PC-3 (cell line): ENCODE data around the gene KSR1. TPM values are rescaled to one million over a fixed set of nuclear protein-coding genes. Genes with fewer than 3 reads are reported as not detected.
A peak's percentile ranks its signal among the peaks of the same experiment; 100 is the strongest.

ENCODE experiments used
- ATAC-seq: fragments of 200-7000 bp; cut with Tn5 transposase; 2 replicates; pipeline ENCODE4 v1.9.1; 2020; ENCODE audit warnings: mild to moderate bottlenecking, moderate library complexity
- BruUV-seq: library from RNA; stranded (reverse); fragments of 400-500 nt; replicated peaks from 2 replicates; lab custom pipeline; 2021; lab: Mats Ljungman, UMichigan
- CTCF ChIA-PET: fragments of 300-600 bp; sonication (Branson Sonifier 250); formaldehyde crosslinking; loops from one replicate; lab custom pipeline; 2022; ENCODE audit warnings: antibody characterized with exemption; lab: Charles Lee
- POLR2A ChIA-PET: fragments of 300-600 bp; sonication (Branson Sonifier 250); formaldehyde crosslinking; loops from one replicate; lab custom pipeline; 2022; ENCODE audit warnings: antibody characterized with exemption; ENCODE audit not compliant: unreplicated experiment; lab: Charles Lee
- DNase-seq: peaks from one replicate; pipeline ENCODE4 v3.0.0-alpha.2; 2015
- H2AFZ ChIP-seq: fragments of 300-600 bp; sonication (generic); 2 replicates; pipeline ENCODE4 v1.6.0; 2016; ENCODE audit warnings: antibody characterized with exemption, low read length
- H3F3A ChIP-seq: fragments of 300-600 bp; sonication (generic); one replicate; pipeline ENCODE4 v1.6.0; 2017; ENCODE audit warnings: antibody characterized with exemption, low read length, control low read depth, mild to moderate bottlenecking; ENCODE audit not compliant: unreplicated experiment
- H3K27ac ChIP-seq: fragments of 300-600 bp; sonication (generic); 2 replicates; pipeline ENCODE4 v1.5.1; 2016; ENCODE audit warnings: mild to moderate bottlenecking, low read length
- H3K27me3 ChIP-seq: fragments of 300-600 bp; sonication (generic); 2 replicates; pipeline ENCODE4 v1.6.1; 2016; ENCODE audit warnings: low read length, mixed read lengths
- H3K36me3 ChIP-seq: fragments of 300-600 bp; sonication (generic); 2 replicates; pipeline ENCODE4 v1.6.1; 2016; ENCODE audit warnings: low read depth, mixed run types, low read length, mixed read lengths
- H3K4me1 ChIP-seq: fragments of 300-600 bp; sonication (generic); 2 replicates; pipeline ENCODE4 v1.5.1; 2016; ENCODE audit warnings: low read length; ENCODE audit not compliant: insufficient read depth
- H3K4me2 ChIP-seq: fragments of 300-600 bp; sonication (generic); 2 replicates; pipeline ENCODE4 v1.6.0; 2016; ENCODE audit warnings: low read length
- H3K4me3 ChIP-seq: fragments of 300-600 bp; sonication (generic); 2 replicates; pipeline ENCODE4 v1.5.1; 2016; ENCODE audit warnings: mild to moderate bottlenecking, low read length, mixed read lengths
- H3K79me2 ChIP-seq: fragments of 300-600 bp; sonication (generic); 2 replicates; pipeline ENCODE4 v1.6.1; 2017; ENCODE audit warnings: low read length, mixed read lengths
- H3K9ac ChIP-seq: fragments of 300-600 bp; sonication (generic); 2 replicates; pipeline ENCODE4 v1.6.0; 2016; ENCODE audit warnings: mild to moderate bottlenecking, low read length
- H3K9me2 ChIP-seq: fragments of 300-600 bp; sonication (generic); replicated peaks from 2 replicates; pipeline ENCODE4 v1.6.1; 2016; ENCODE audit warnings: mixed run types, low read length, mixed read lengths
- H3K9me3 ChIP-seq: fragments of 300-600 bp; sonication (generic); 2 replicates; pipeline ENCODE4 v1.6.1; 2016; ENCODE audit warnings: low read length, mixed read lengths
- H4K20me1 ChIP-seq: fragments of 300-600 bp; sonication (generic); 2 replicates; pipeline ENCODE4 v1.6.1; 2016; ENCODE audit warnings: low read length, mixed read lengths
- EZH2 ChIP-seq: fragments of 300-600 bp; sonication (generic); IDR thresholded peaks from one replicate; pipeline ENCODE4 v1.6.1; 2017; ENCODE audit warnings: antibody characterized with exemption, mild to moderate bottlenecking, low read length; ENCODE audit not compliant: unreplicated experiment
- EZH2phosphoT487 ChIP-seq: fragments of 300-600 bp; sonication (generic); IDR thresholded peaks from 2 replicates; pipeline ENCODE4 v1.6.1; 2018; ENCODE audit warnings: mild to moderate bottlenecking, antibody characterized with exemption, low read length, borderline replicate concordance
- intact Hi-C: fragments of 100-400 bp; cut with micrococcal nuclease; formaldehyde crosslinking; loops from 2 replicates; pipeline ENCODE4 v1.9.0; 2023
- total RNA-seq: library from RNA; depleted of rRNA; stranded (reverse); fragments of >200 nt; gene quantifications from 2 replicates; pipeline ENCODE4 v1.2.3, GENCODE V29; 2014
- TF ChIP-seq, protein P1 (sequence below): fragments of 300-600 bp; sonication (generic); conservative IDR thresholded peaks from 2 replicates; pipeline ENCODE4 v1.5.1; 2017; ENCODE audit warnings: antibody characterized with exemption, low read depth, mild to moderate bottlenecking, low read length

The KSR1 gene
- total RNA-seq, 1 experiment from 2014 or later = 1.0 TPM

DNA sequence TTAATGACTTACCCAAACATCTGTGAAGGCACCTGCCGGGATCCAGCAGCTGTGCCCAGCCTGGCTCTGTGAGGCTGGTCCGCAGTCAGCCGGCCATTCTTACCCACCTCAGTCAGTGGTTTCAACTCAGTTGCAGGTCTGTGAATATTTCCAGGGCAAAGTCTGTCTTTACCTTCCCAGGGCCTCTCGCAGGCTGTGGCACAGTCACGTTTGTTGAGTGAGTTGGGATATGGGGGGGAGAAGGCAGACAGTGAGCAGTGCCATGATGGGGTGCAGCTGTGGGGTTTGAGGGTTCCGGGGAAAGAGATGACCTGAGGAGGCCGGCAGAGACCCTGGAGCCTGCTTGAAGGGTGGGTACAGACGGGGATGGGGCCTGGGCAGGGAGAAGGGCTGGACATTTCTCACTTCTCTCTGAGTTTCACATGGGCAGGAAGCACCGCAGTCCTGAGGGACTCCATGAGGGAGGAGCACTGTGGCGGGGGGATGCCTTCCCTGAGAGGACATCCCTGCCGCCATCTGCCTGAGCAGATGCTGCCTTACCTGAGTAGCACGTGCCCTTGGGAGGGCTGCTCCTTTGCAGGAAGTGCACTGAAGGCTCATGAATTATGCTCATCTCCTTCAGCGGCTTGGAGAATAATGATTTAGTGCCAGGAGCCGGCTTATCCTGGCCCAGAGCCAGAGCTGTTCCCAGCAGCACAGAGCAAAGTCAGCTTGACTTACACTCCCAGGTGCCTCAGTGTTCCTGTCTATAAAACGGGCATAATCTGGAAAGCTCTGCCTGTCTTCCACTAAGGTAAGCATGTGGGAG, 48.1 kb downstream of the KSR1 start:
- Histone ChIP-seq H3K9me2 (no peaks in the 10 kb centered on the region), H3K36me3 (no peaks in the 10 kb centered on the region), H3K9ac (no peak overlapping the region), H4K20me1 (no peaks in the 10 kb centered on the region), H3K27ac (no peak overlapping the region), H3K9me3 (no peaks in the 10 kb centered on the region), H3F3A (no peaks in the 10 kb centered on the region), H3K79me2 (no peaks in the 10 kb centered on the region), H3K4me1 (peaks cover 9% of the 10 kb centered on the region), H3K4me3 (no peak overlapping the region), H3K27me3 (no peaks in the 10 kb centered on the region), H3K4me2 (no peak overlapping the region), H2AFZ (no peak overlapping the region)
- BruUV-seq = no TSS peak
- intact Hi-C loops = no loop called here
- TF ChIP-seq EZH2 = no peak
- TF ChIP-seq EZH2phosphoT487 = no peak
- TF ChIP-seq, protein P1, sequence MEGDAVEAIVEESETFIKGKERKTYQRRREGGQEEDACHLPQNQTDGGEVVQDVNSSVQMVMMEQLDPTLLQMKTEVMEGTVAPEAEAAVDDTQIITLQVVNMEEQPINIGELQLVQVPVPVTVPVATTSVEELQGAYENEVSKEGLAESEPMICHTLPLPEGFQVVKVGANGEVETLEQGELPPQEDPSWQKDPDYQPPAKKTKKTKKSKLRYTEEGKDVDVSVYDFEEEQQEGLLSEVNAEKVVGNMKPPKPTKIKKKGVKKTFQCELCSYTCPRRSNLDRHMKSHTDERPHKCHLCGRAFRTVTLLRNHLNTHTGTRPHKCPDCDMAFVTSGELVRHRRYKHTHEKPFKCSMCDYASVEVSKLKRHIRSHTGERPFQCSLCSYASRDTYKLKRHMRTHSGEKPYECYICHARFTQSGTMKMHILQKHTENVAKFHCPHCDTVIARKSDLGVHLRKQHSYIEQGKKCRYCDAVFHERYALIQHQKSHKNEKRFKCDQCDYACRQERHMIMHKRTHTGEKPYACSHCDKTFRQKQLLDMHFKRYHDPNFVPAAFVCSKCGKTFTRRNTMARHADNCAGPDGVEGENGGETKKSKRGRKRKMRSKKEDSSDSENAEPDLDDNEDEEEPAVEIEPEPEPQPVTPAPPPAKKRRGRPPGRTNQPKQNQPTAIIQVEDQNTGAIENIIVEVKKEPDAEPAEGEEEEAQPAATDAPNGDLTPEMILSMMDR = no peak
- no peak for ATAC-seq
- CTCF ChIA-PET = no interaction called here
- DNase-seq = no peak
- POLR2A ChIA-PET = no interaction called here

DNA sequence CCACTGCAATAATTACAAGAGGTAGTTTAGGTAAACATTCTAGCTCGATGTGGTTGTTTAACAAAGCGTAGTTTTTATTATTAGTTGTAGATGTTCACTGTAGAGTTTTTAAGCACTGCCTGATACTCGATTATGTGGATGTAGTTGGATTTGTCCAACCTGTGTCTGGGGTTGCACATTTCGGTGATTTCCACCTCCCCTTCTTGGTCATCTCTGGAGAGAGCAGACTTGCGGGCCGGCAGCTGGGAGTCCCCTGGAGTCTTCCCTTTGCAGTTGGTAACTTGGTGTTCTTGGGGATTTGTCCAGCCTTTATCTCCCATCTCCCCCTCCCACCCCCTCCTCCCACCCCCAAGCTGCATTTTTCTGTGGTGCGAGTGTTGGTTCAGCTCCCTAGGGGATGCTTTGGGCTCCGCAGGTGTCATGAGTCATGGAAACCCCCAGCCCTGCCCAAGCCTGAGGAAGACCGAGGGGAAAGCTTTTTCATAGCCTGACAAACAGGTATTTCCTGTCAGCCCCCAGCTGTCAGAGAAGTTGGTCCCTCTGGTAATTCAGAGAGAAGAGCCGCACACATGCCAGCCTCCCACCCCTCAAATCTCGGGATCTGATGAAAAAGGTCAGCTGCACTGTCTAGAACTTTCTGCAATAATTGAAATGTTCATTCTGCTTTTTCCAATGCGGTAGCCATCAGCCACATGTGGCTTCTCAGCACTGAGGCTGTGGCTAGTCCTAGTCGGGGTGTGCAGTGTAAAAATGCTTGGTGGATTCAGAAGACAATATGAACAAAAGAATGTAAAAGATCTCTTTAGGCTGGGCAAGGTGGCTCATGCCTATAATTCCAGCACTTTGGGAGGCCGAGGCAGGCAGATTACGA, 50.3 kb downstream of the KSR1 start:
- Histone ChIP-seq H3K79me2 (no peaks in the 10 kb centered on the region), H3K9ac (no peak overlapping the region), H3K4me2 (peak overlapping the region; percentile 37; the same call in 1 of the 2 replicates), H3K27me3 (no peaks in the 10 kb centered on the region), H3K36me3 (no peaks in the 10 kb centered on the region), H2AFZ (no peak overlapping the region), H3F3A (no peaks in the 10 kb centered on the region), H4K20me1 (no peaks in the 10 kb centered on the region), H3K4me3 (no peak overlapping the region), H3K9me2 (no peaks in the 10 kb centered on the region), H3K27ac (no peak overlapping the region), H3K4me1 (peaks cover 9% of the 10 kb centered on the region), H3K9me3 (no peaks in the 10 kb centered on the region)
- DNase-seq = peak; percentile 36
- CTCF ChIA-PET = no interaction called here
- POLR2A ChIA-PET = no interaction called here
- intact Hi-C loops = no loop called here
- no peak for ATAC-seq
- no TSS peak for BruUV-seq
- TF ChIP-seq EZH2phosphoT487 = no peak
- TF ChIP-seq, protein P1 = no peak
- TF ChIP-seq EZH2 = no peak
